IMR-90 (cell line): Measurements from ENCODE around the gene CSKMT. TPM values are rescaled to one million over a fixed set of nuclear protein-coding genes. Genes with fewer than 3 reads are reported as not detected.

Source experiments
- ATAC-seq: fragments of 200-7000 bp; cut with Tn5 transposase; 2 replicates; pipeline ENCODE4 v1.9.1; 2020; ENCODE audit warnings: low read depth, mild to moderate bottlenecking, moderate library complexity
- BruUV-seq: library from RNA; stranded (reverse); fragments of 400-500 nt; replicated peaks from 2 replicates; lab custom pipeline; 2021; lab: Mats Ljungman, UMichigan
- CTCF ChIA-PET: fragments of 300-600 bp; formaldehyde crosslinking; extraction: SDS; loops from one replicate; lab custom pipeline; 2021; ENCODE audit warnings: antibody characterized with exemption; lab: Yijun Ruan, JAX
- POLR2A ChIA-PET: fragments of 300-600 bp; sonication (Branson Sonifier 250); formaldehyde crosslinking; loops from one replicate; lab custom pipeline; 2022; ENCODE audit warnings: antibody characterized with exemption; ENCODE audit not compliant: unreplicated experiment; lab: Charles Lee
- DNase-seq: peaks from one replicate; pipeline ENCODE4 v3.0.0; 2013
- H2AFZ ChIP-seq: replicated peaks from 2 replicates; pipeline ENCODE3; 2013; ENCODE audit warnings: low read length, mild to moderate bottlenecking; ENCODE audit not compliant: poor library complexity
- H2AK5ac ChIP-seq: 2 replicates; pipeline ENCODE4 v1.6.1; 2013; ENCODE audit warnings: low read depth, low read length, inconsistent platforms
- H2AK9ac ChIP-seq: replicated peaks from 2 replicates; pipeline ENCODE3; 2013; ENCODE audit warnings: mild to moderate bottlenecking, low read depth, low read length, moderate library complexity; ENCODE audit not compliant: poor library complexity
- H2BK120ac ChIP-seq: 2 replicates; pipeline ENCODE4 v1.6.1; 2013; ENCODE audit warnings: low read depth, low read length, inconsistent platforms
- H2BK15ac ChIP-seq: 3 replicates; pipeline ENCODE4 v1.6.1; 2013; ENCODE audit warnings: low read depth, low read length, inconsistent platforms
- H2BK20ac ChIP-seq: 2 replicates; pipeline ENCODE4 v1.6.1; 2013; ENCODE audit warnings: low read depth, mild to moderate bottlenecking, inconsistent platforms, low read length, moderate library complexity
- H2BK5ac ChIP-seq: 2 replicates; pipeline ENCODE4 v1.6.1; 2013; ENCODE audit warnings: mild to moderate bottlenecking, low read depth, low read length, inconsistent platforms; ENCODE audit not compliant: poor library complexity, severe bottlenecking
- H3K14ac ChIP-seq: replicated peaks from 2 replicates; pipeline ENCODE4 v1.6.1; 2013; ENCODE audit warnings: low read depth, low read length, inconsistent platforms
- H3K18ac ChIP-seq: 2 replicates; pipeline ENCODE4 v1.6.1; 2013; ENCODE audit warnings: low read depth, low read length, control low read depth
- H3K23ac ChIP-seq: 2 replicates; pipeline ENCODE4 v1.6.1; 2013; ENCODE audit warnings: low read depth, low read length, inconsistent platforms
- H3K27ac ChIP-seq: 2 replicates; pipeline ENCODE4 v1.5.1; 2013; ENCODE audit warnings: mild to moderate bottlenecking, control low read depth, low read length; ENCODE audit not compliant: insufficient read depth
- H3K27me3 ChIP-seq: 2 replicates; pipeline ENCODE4 v1.6.1; 2013; ENCODE audit warnings: low read length; ENCODE audit not compliant: control insufficient read depth, insufficient read depth
- H3K36me3 ChIP-seq: 2 replicates; pipeline ENCODE4 v1.6.1; 2013; ENCODE audit warnings: low read length, mixed read lengths; ENCODE audit not compliant: control insufficient read depth, insufficient read depth
- H3K4ac ChIP-seq: 2 replicates; pipeline ENCODE4 v1.6.1; 2013; ENCODE audit warnings: low read depth, low read length, inconsistent platforms
- H3K4me1 ChIP-seq: 2 replicates; pipeline ENCODE4 v1.6.1; 2013; ENCODE audit warnings: low read length, mixed read lengths; ENCODE audit not compliant: control insufficient read depth, insufficient read depth
- H3K4me2 ChIP-seq: 2 replicates; pipeline ENCODE4 v1.6.1; 2013; ENCODE audit warnings: low read depth, mild to moderate bottlenecking, control low read depth, low read length, moderate library complexity
- H3K4me3 ChIP-seq: 2 replicates; pipeline ENCODE4 v1.5.1; 2013; ENCODE audit warnings: low read depth, mild to moderate bottlenecking, control low read depth, low read length, moderate library complexity; ENCODE audit not compliant: insufficient read depth
- H3K56ac ChIP-seq: 2 replicates; pipeline ENCODE4 v1.6.1; 2013; ENCODE audit warnings: low read length, inconsistent platforms; ENCODE audit not compliant: insufficient read depth; ENCODE audit errors: extremely low read depth
- H3K79me1 ChIP-seq, 2 experiments: 2 replicates each; pipeline ENCODE4 v1.6.1; 2013; ENCODE audit warnings: low read length in 2 of 2, inconsistent platforms in 1 of 2, low read depth in 1 of 2
- H3K9ac ChIP-seq: 2 replicates; pipeline ENCODE4 v1.6.1; 2013; ENCODE audit warnings: low read depth, low read length, control low read depth
- H3K9me1 ChIP-seq: 2 replicates; pipeline ENCODE4 v1.6.1; 2013; ENCODE audit warnings: low read length, inconsistent platforms; ENCODE audit not compliant: insufficient read depth
- H3K9me3 ChIP-seq: 2 replicates; pipeline ENCODE4 v1.6.1; 2013; ENCODE audit warnings: low read length; ENCODE audit not compliant: control insufficient read depth, insufficient read depth
- H4K20me1 ChIP-seq: 2 replicates; pipeline ENCODE4 v1.6.1; 2013; ENCODE audit warnings: low read length, inconsistent platforms; ENCODE audit not compliant: insufficient read depth
- H4K5ac ChIP-seq: 2 replicates; pipeline ENCODE4 v1.6.1; 2013; ENCODE audit warnings: mild to moderate bottlenecking, low read depth, low read length, control low read depth
- H4K8ac ChIP-seq, 2 experiments: 2 replicates each; pipeline ENCODE4 v1.6.1; 2013; ENCODE audit warnings: low read depth in 2 of 2, low read length in 2 of 2, control low read depth in 1 of 2, inconsistent platforms in 1 of 2
- H4K91ac ChIP-seq: 2 replicates; pipeline ENCODE4 v1.6.1; 2013; ENCODE audit warnings: low read depth, low read length, inconsistent platforms; ENCODE audit not compliant: insufficient read depth
- FOS ChIP-seq: fragments of 150-350 bp; IDR thresholded peaks from 2 replicates; pipeline ENCODE4 v1.6.1; 2016; ENCODE audit warnings: low read depth, low read length
- MXI1 ChIP-seq: IDR thresholded peaks from 2 replicates; pipeline ENCODE4 v1.6.1; 2012; ENCODE audit warnings: low read depth, mild to moderate bottlenecking, low read length, moderate library complexity, borderline replicate concordance
- RCOR1 ChIP-seq: IDR thresholded peaks from 2 replicates; pipeline ENCODE4 v1.6.1; 2012; ENCODE audit warnings: mild to moderate bottlenecking, low read length, improper control_type of control experiment; ENCODE audit not compliant: insufficient replicate concordance
- RFX5 ChIP-seq: IDR thresholded peaks from 2 replicates; pipeline ENCODE4 v1.8.0; 2012; ENCODE audit warnings: low read depth, mild to moderate bottlenecking, low read length, moderate library complexity
- WGBS, 2 experiments: methylation state at CpG; one replicate each; pipeline versions ENCODE4 v1.1.5 to v1.1.7; 2013; ENCODE audit warnings: missing lambda C conversion rate in 2 of 2; ENCODE audit not compliant: insufficient read length in 1 of 2; ENCODE audit errors: extremely low coverage in 2 of 2; 5-methylcytosine and 5-hydroxymethylcytosine counted together
- dilution Hi-C: fragments of 300-500 bp; cut with HindIII; formaldehyde crosslinking; loops from one replicate; pipeline ENCODE4 v1.14.3; 2018; ENCODE audit warnings: low sequenced_read_pairs; ENCODE audit not compliant: unreplicated experiment
- in situ Hi-C: fragments of 300-500 bp; cut with MboI; formaldehyde crosslinking; loops from 3 replicates; pipeline ENCODE4 v1.14.3; 2019; ENCODE audit warnings: low sequenced_read_pairs, inconsistent platforms, mixed read lengths
- intact Hi-C: fragments of 100-400 bp; cut with micrococcal nuclease; formaldehyde crosslinking; loops from 2 replicates; pipeline ENCODE4 v1.10.0; 2022
- polyA plus RNA-seq, 3 experiments: library from polyadenylated mRNA; depleted of rRNA; stranded (reverse); fragments of >200 nt; gene quantifications; 2 replicates each; pipeline ENCODE4 v1.2.3, GENCODE V29; 2012; ENCODE audit warnings: low replicate concordance in 1 of 3
- total RNA-seq: library from RNA; depleted of rRNA; stranded (reverse); fragments of >200 nt; gene quantifications from 2 replicates; pipeline ENCODE4 v1.2.3, GENCODE V29; 2012

The CSKMT gene
- total and polyA plus RNA-seq, 2 of the 4 experiments (the other 2 are of a cell fraction): 5.3 to 7.9 TPM

DNA sequence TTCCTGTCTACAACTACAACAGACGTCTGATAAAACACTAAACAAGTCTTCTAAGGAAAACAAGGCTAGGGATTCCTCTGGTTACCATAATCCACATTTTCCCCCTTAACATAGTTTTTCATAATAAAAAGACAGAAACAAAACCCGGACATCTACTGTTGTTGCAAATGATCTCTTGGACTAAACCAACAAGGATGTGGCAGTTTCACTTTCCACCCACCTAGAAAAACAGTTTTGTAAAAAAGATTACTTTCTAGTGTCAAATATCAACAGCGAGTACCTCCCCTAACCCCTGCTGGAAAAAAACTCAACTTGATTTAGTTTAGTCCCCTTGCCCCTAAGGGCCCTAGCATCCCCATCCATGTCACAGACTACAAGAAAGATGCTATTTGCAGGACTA lies 47.7 kb downstream of the CSKMT start:
- Histone ChIP-seq H4K20me1 (no peaks in the 10 kb centered on the region), H3K23ac (no peak overlapping the region), H3K4ac (no peak overlapping the region), H3K4me2 (no peak overlapping the region), H3K27me3 (no peaks in the 10 kb centered on the region), H3K9me1 (peaks cover 10% of the 10 kb centered on the region), H3K4me1 (peaks cover 12% of the 10 kb centered on the region), H2BK20ac (no peak overlapping the region), H3K36me3 (peaks cover 51% of the 10 kb centered on the region), H2AK5ac (no peak overlapping the region), H3K56ac (no peak overlapping the region), H3K4me3 (no peak overlapping the region), H3K14ac (no peak overlapping the region), H2AFZ (no peak overlapping the region), H2AK9ac (no peak overlapping the region), H3K9me3 (no peaks in the 10 kb centered on the region), H2BK120ac (no peak overlapping the region), H3K9ac (no peak overlapping the region), H4K8ac (no peak overlapping the region), H3K18ac (no peak overlapping the region), H2BK5ac (no peak overlapping the region), H3K79me1 (peaks cover 27 to 64% of the 10 kb centered on the region in 2 experiments), H3K27ac (no peak overlapping the region; the same call in 1 of the 2 replicates), H4K5ac (no peak overlapping the region), H2BK15ac (no peak overlapping the region), H4K91ac (no peak overlapping the region)
- no CpG with 5 or more reads among the region's 3 CpGs for WGBS, 2 experiments
- in situ Hi-C loops: no loop called here
- POLR2A ChIA-PET: no interaction called here
- TSS peak; percentile 70 for BruUV-seq
- ATAC-seq (no peak), DNase-seq (no peak)
- intact Hi-C loops: no loop called here
- dilution Hi-C loops: no loop called here
- TF ChIP-seq MXI1: no peak
- TF ChIP-seq RCOR1: no peak
- TF ChIP-seq RFX5: no peak
- no peak for TF ChIP-seq FOS
- CTCF ChIA-PET: no interaction called here
